Activated CD8-positive, alpha-beta memory T cell treated with anti-CD3 and anti-CD28 coated beads, Interleukin-2, amount 10 ng/mL, durations not matched to agents 7 days and 5 days (primary cell): ENCODE measurements around the gene CD82. TPM values are rescaled to one million over a fixed set of nuclear protein-coding genes. Genes with fewer than 3 reads are reported as not detected.

Source experiments
- ATAC-seq: fragments of 150-1000 bp; cut with Tn5 transposase; one replicate; pipeline ENCODE4 v1.10.0; 2021; ENCODE audit warnings: moderate library complexity
- CTCF ChIA-PET: fragments of 350-600 bp; sonication (Branson Sonifier 250); formaldehyde crosslinking; loops from one replicate; lab custom pipeline; 2021; ENCODE audit warnings: antibody characterized with exemption; lab: Charles Lee
- DNase-seq: peaks from one replicate; pipeline ENCODE4 v3.0.0-alpha.2; 2020
- H3K27ac Mint-ChIP-seq: one replicate; pipeline ENCODE4 v1.8.0; 2021; ENCODE audit warnings: mild to moderate bottlenecking, mixed read lengths
- H3K27me3 Mint-ChIP-seq: one replicate; pipeline ENCODE4 v1.8.0; 2021; ENCODE audit warnings: mixed read lengths
- H3K36me3 Mint-ChIP-seq: one replicate; pipeline ENCODE4 v1.8.0; 2021; ENCODE audit warnings: mild to moderate bottlenecking, mixed read lengths
- H3K4me1 Mint-ChIP-seq: one replicate; pipeline ENCODE4 v1.8.0; 2021; ENCODE audit warnings: mixed read lengths
- H3K4me3 Mint-ChIP-seq: one replicate; pipeline ENCODE4 v1.8.0; 2021; ENCODE audit warnings: mild to moderate bottlenecking, moderate library complexity, mixed read lengths
- H3K9me3 Mint-ChIP-seq: one replicate; pipeline ENCODE4 v1.8.0; 2022; ENCODE audit warnings: low read depth, mixed read lengths
- total RNA-seq, 2 experiments: library from RNA; stranded (reverse); gene quantifications; one replicate each; pipeline ENCODE4 v1.2.3, GENCODE V29; 2021

The CD82 gene
- total RNA-seq, 2 experiments from 2014 or later: 90.2 to 285 TPM

DNA sequence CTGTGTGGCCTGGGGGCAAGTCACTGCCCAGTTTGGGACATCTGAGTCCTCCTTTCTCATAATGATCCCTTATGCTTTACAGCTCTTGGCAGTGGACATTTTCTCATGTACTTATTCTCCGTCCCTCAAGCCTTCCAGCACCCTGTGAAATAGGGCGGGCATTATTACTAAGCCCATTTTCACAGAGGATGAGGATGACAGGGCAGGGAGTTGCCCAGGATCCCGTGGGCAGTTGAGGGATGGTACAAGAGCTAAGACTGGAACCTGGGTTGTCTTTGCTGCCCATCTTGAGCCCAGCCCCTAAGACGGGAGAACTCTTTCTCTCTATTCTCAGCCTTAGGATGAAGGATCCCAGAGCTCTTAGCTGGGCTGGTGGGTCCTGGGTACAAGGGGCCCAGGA lies 11.2 kb downstream of the CD82 start:
- ATAC-seq: no peak
- H3K27ac Mint-ChIP-seq: no peak overlapping the region
- H3K4me1 Mint-ChIP-seq: peaks cover 72% of the 10 kb centered on the region
- H3K27me3 Mint-ChIP-seq: no peaks in the 10 kb centered on the region
- H3K36me3 Mint-ChIP-seq: peaks cover 17% of the 10 kb centered on the region
- no peaks in the 10 kb centered on the region for H3K9me3 Mint-ChIP-seq
- DNase-seq: no peak
- CTCF ChIA-PET: interaction anchor here (1.2 kb wide), 1 partner anchor 17 kb away, joined by 3 read pairs; no protein-coding TSS in a partner anchor
- no peak overlapping the region for H3K4me3 Mint-ChIP-seq

DNA sequence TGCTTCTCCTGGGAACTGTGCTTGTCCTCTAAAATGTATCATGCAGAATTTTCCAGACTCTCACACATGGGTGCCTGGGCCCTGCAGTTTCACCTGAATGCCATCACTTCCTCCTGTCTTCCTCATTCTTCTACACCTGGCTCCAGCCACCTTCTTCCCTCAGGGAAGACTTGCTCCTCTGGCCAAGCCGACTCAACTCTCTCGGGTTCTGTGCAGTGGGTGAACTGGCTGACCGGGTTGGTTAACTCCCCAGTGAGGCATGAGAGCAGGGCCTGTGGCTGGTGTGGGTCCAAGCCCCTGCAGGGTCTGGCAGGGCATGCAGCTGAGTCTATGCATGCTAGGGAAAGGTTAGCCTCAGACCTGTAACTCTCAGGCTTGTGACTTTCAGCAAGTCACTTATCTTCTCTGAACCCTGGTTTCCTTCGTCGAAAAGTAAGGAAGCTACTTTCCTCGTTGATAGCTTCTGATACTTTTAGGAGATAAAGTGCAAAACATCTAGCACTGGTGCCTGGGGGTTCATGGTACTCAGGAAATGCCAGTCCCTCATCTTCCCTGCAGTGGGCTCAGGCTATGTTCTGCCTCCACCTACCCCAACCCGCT lies 11.9 kb downstream of the CD82 start:
- Mint-ChIP-seq H3K27ac (peak overlapping the region; percentile 54), H3K36me3 (peaks cover 19% of the 10 kb centered on the region), H3K4me3 (no peak overlapping the region), H3K4me1 (peaks cover 65% of the 10 kb centered on the region), H3K9me3 (no peaks in the 10 kb centered on the region), H3K27me3 (no peaks in the 10 kb centered on the region)
- DNase-seq (no peak), ATAC-seq (no peak)
- CTCF ChIA-PET: interaction anchor here (0.7 to 1.9 kb wide), 4 partner anchors 18 to 40 kb away, joined by 3 to 8 read pairs (median 4); no protein-coding TSS in a partner anchor

DNA sequence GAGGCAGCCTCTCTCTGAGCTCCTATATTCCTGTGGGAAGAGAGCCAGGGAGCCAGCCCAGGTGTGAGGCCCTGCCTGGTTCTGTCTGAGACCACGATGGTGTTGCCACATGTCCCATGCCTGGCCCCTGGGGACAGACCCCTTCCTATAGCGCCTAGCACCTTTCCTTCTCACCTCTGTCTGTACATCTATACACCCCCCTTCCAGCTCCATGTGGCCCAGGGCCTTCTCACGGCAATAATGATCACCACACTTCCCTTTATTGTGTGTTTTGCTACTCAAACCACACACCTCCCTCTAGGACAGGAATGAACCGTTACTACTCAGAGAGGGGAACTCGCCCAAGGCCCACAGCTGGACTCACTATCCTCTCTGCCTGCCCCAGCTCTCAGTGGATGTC lies 12.8 kb downstream of the CD82 start:
- H3K27ac Mint-ChIP-seq: peak overlapping the region; percentile 44
- no peak for ATAC-seq
- H3K9me3 Mint-ChIP-seq: no peaks in the 10 kb centered on the region
- DNase-seq: no peak
- no peak overlapping the region for H3K4me3 Mint-ChIP-seq
- H3K4me1 Mint-ChIP-seq: peaks cover 55% of the 10 kb centered on the region
- no peaks in the 10 kb centered on the region for H3K27me3 Mint-ChIP-seq
- peaks cover 22% of the 10 kb centered on the region for H3K36me3 Mint-ChIP-seq
- CTCF ChIA-PET: interaction anchor here (1.8 to 1.9 kb wide), 2 partner anchors 35 to 39 kb away, joined by 6 to 8 read pairs; no protein-coding TSS in a partner anchor

DNA sequence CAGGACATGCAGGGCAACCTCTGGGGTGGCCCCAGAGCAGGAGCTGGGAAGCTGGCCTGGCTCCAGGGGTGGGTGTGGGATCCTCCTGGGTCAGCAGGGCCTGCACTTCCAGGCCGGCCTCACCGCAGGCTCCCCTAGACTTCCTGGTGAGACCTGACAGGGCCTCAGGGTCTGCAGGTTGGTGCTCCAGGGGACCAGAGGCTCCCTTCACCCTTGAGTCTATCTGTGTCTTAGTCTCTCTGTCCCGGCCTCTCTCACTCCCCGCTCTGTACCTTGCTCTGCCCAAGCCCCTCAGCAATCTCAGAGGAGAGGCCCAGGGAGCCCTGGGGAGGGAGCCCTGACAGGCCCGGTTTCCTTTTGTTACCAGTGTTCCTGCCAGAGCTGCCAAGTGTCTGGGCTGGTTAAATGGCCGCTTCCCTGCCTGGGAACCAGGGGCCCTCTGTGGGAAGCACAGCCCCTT lies 13.9 kb downstream of the CD82 start:
- H3K27me3 Mint-ChIP-seq: no peaks in the 10 kb centered on the region
- peaks cover 25% of the 10 kb centered on the region for H3K36me3 Mint-ChIP-seq

GRCh38 chr11:44580701-44581100 lies 15.2 kb downstream of the CD82 start:
- H3K27ac Mint-ChIP-seq: no peak overlapping the region
- H3K36me3 Mint-ChIP-seq: peaks cover 25% of the 10 kb centered on the region
- CTCF ChIA-PET: interaction anchor here (0.9 to 1.9 kb wide), 5 partner anchors 15 to 331 kb away, joined by 3 to 5 read pairs (median 3); partner anchors contain the start of gene CD82
- peaks cover 31% of the 10 kb centered on the region for H3K4me1 Mint-ChIP-seq
- H3K27me3 Mint-ChIP-seq: no peaks in the 10 kb centered on the region
- DNase-seq: no peak
- H3K9me3 Mint-ChIP-seq: no peaks in the 10 kb centered on the region
- no peak overlapping the region for H3K4me3 Mint-ChIP-seq
- ATAC-seq: no peak

More for the DNA sequence above, 13.9 kb downstream of the CD82 start:
- DNase-seq: no peak
- no peak overlapping the region for H3K4me3 Mint-ChIP-seq
- H3K4me1 Mint-ChIP-seq: peaks cover 45% of the 10 kb centered on the region
- H3K27ac Mint-ChIP-seq: no peak overlapping the region
- H3K9me3 Mint-ChIP-seq: no peaks in the 10 kb centered on the region
- ATAC-seq: no peak
- CTCF ChIA-PET: interaction anchor here (1.9 kb wide), 1 partner anchor 34 kb away, joined by 6 read pairs; no protein-coding TSS in a partner anchor

DNA sequence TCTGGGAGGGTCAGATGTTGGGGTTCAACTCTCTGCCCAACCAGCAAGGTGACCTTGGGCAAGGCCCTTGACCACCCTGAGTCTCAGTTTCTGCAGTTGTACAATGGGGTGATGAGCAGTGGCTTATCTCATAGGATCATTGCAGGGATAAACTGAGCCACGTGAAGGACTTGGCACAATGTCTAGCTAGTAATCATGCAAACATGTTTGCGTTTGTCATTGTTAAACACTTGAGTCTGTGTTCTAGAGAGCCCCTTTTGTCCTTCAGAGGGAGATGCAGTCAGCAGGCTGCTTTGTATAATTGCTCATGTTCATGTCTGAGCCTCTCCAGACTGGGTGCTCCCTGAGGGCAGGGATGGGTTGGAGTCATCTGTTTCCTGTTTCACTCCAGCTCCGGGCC lies 15.8 kb downstream of the CD82 start:
- Mint-ChIP-seq H3K36me3 (peaks cover 25% of the 10 kb centered on the region), H3K4me3 (no peak overlapping the region), H3K27ac (no peak overlapping the region), H3K4me1 (peaks cover 26% of the 10 kb centered on the region), H3K27me3 (no peaks in the 10 kb centered on the region), H3K9me3 (no peaks in the 10 kb centered on the region)
- CTCF ChIA-PET: interaction anchor here (0.9 to 1.9 kb wide), 5 partner anchors 15 to 330 kb away, joined by 3 to 5 read pairs (median 3); partner anchors contain the start of gene CD82
- ATAC-seq (no peak), DNase-seq (no peak)

DNA sequence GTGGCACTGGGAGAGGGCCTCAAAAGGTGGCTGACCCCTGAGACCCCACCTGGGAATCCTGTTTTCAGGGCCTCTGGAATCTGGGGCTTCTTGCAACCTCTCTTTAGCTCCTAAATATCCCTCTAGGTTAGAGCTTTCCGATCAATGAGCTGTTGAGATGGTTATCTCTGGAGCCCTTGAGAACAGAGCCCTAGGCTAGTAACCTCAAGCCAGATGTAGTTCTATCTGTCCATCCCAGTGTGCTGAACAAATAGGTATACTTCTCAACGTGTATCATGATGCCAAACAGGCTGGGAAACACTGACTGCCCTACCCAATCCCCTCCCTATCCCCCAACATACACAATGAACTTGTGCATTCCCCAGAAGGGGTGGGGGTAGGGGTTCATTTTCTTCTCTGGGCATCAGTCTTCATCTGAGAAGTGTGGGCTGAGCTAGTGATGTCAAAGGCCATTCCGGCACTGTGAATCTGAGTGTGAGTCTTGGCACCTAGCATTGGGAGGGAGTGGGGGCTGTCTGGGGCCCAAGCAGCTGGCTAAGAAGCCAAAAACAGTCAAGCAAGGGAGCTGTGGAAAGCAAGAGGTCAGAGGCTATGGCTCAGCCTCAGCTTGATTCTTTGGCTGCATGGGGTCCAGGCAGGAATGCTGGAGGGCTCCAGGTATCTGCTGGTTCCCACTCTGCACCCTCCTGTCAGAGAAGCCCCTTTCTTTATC lies 17.3 kb downstream of the CD82 start:
- ATAC-seq (no peak), DNase-seq (no peak)
- Mint-ChIP-seq H3K4me1 (peaks cover 11% of the 10 kb centered on the region), H3K36me3 (peaks cover 32% of the 10 kb centered on the region), H3K27me3 (no peaks in the 10 kb centered on the region), H3K4me3 (no peak overlapping the region), H3K9me3 (no peaks in the 10 kb centered on the region), H3K27ac (no peak overlapping the region)
- CTCF ChIA-PET: interaction anchor here (1.0 kb wide), 1 partner anchor 8 kb away, joined by 3 read pairs; no protein-coding TSS in a partner anchor

- ATAC-seq: no peak
- Mint-ChIP-seq H3K4me3 (no peak overlapping the region), H3K27me3 (no peaks in the 10 kb centered on the region), H3K4me1 (peaks cover 8% of the 10 kb centered on the region), H3K36me3 (peaks cover 34% of the 10 kb centered on the region), H3K9me3 (no peaks in the 10 kb centered on the region), H3K27ac (no peak overlapping the region)
- no peak for DNase-seq
- CTCF ChIA-PET: interaction anchor here (1.0 kb wide), 1 partner anchor 9 kb away, joined by 3 read pairs; no protein-coding TSS in a partner anchor
Measured at GRCh38 chr11:44583353-44583669, 17.8 kb downstream of the CD82 start.

DNA sequence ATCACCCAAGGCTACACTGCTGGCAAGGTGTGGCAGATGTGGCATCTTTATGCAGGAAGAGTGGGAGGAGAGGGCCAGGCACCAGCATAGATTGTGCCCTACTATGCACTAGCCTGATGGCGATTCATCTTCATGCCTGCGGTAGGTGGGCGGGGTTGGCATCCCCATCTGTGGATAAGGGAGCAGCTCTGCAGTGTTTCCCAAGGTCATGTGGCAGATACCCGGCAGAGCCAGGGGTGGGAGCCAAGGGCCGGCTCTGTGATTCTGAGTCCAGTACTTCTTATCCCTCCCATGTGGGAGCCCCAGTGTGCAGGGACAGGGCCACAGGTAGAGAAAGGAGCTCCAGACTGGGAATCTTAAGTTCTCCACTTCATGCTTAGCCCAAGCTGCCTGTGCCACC lies 20.0 kb downstream of the CD82 start:
- Mint-ChIP-seq H3K4me3 (no peak overlapping the region), H3K9me3 (no peaks in the 10 kb centered on the region), H3K4me1 (peaks cover 3% of the 10 kb centered on the region), H3K27ac (peak overlapping the region; percentile 48), H3K36me3 (peaks cover 36% of the 10 kb centered on the region), H3K27me3 (no peaks in the 10 kb centered on the region)
- CTCF ChIA-PET: interaction anchor here (1.9 kb wide), 1 partner anchor 10 kb away, joined by 3 read pairs; no protein-coding TSS in a partner anchor
- no peak for ATAC-seq
- DNase-seq: no peak

GRCh38 chr11:44589301-44589700 lies 23.8 kb downstream of the CD82 start:
- CTCF ChIA-PET: interaction anchor here (0.9 kb wide), 1 partner anchor 28 kb away, joined by 4 read pairs; no protein-coding TSS in a partner anchor
- H3K36me3 Mint-ChIP-seq: peaks cover 19% of the 10 kb centered on the region
- ATAC-seq: no peak

GRCh38 chr11:44590769-44591168 lies 25.3 kb downstream of the CD82 start:
- Mint-ChIP-seq H3K36me3 (peaks cover 23% of the 10 kb centered on the region), H3K27ac (no peak overlapping the region), H3K4me1 (peaks cover 29% of the 10 kb centered on the region), H3K27me3 (no peaks in the 10 kb centered on the region), H3K4me3 (no peak overlapping the region), H3K9me3 (no peaks in the 10 kb centered on the region)
- CTCF ChIA-PET: interaction anchor here (0.9 to 1.8 kb wide), 4 partner anchors 21 to 34 kb away, joined by 3 to 4 read pairs (median 4); no protein-coding TSS in a partner anchor
- ATAC-seq (peak; percentile 45), DNase-seq (no peak)

More at GRCh38 chr11:44589301-44589700, 23.8 kb downstream of the CD82 start:
- Mint-ChIP-seq H3K27ac (no peak overlapping the region), H3K9me3 (no peaks in the 10 kb centered on the region), H3K27me3 (no peaks in the 10 kb centered on the region), H3K4me3 (no peak overlapping the region), H3K4me1 (peaks cover 18% of the 10 kb centered on the region)
- DNase-seq: no peak

DNA sequence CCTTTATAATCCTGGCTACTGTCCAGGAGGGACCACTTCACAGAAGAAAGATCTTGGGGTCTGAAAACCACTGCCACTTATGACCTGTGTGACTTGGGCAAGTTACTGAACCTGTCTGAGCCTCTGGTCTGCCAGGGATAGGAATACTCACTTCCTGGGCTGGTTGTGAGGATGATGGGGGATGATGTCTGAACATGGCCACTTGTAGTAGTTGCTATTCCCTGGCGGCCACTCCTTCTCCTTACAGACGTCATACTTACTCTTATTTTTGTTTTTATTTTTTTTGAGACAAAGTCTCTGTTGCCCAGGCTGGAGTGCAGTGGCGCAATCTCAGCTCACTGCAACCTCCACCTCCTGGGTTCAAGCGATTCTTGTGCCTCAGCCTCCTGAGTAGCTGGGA lies 26.1 kb downstream of the CD82 start:
- H3K27ac Mint-ChIP-seq: peak overlapping the region; percentile 29
- peaks cover 23% of the 10 kb centered on the region for H3K36me3 Mint-ChIP-seq
- CTCF ChIA-PET: interaction anchor here (0.9 to 1.9 kb wide), 5 partner anchors 21 to 35 kb away, joined by 3 to 6 read pairs (median 4); no protein-coding TSS in a partner anchor
- H3K4me1 Mint-ChIP-seq: peaks cover 36% of the 10 kb centered on the region
- H3K27me3 Mint-ChIP-seq: no peaks in the 10 kb centered on the region
- no peak overlapping the region for H3K4me3 Mint-ChIP-seq
- ATAC-seq (no peak), DNase-seq (no peak)
- no peaks in the 10 kb centered on the region for H3K9me3 Mint-ChIP-seq
